Activated CD4-positive, alpha-beta T cell treated with anti-CD3 and anti-CD28 coated beads, Interleukin-2, Interleukin-6, amounts not matched to agents 100 ng/mL and 50 ng/mL, durations not matched to agents 16 hours and 8 hours (primary cell): Measurements from ENCODE around the gene BEND6.
"Not testable (repeated sequence)": the region's sequence is repeated elsewhere in the genome, so short reads cannot be mapped to it uniquely, and the experiment has no call there.

ENCODE experiments used
- DNase-seq: peaks from one replicate; pipeline ENCODE4 v3.0.0-alpha.2; 2020

Gene BEND6

GRCh38 chr6:57038906-57039305, 84.0 kb downstream of the BEND6 start:
- DNase-seq, result no peak

DNA sequence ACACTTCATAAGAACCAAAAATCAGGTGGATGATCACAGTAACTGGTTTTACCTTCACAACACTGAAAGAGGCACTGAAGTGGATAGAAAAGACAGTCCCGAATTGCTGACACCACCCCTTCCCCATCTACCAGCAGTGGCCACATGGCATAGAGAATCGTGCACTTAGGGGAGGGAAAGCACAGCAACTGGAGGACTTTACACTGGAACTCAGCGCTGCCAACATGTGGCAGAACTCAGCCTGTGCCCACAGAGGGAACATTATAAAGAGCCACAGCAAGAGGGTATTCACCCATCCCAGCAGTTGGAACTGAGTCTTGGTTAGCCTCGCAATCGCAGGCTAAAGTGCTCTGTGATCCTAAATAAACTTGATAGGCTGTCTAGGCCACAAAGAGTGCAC, 85.1 kb downstream of the BEND6 start:
- peak; percentile 7 for DNase-seq

DNA sequence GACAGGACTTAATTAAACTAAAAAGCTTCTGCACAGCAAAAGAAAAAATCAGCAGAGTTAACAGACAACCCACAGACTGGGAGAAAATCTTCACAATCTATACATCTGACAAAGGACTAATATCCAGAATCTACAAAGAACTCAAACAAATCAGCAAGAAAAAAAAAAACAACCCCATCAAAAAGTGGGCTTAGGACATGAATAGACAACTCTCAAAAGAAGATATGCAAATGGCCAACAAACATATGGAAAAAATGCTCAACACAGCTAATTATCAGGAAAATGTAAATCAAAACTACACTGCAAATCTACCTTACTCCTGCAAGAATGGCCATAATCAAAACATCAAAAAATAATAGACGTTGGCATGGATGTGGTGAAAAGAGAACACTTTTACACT, 89.2 kb downstream of the BEND6 start:
- not testable (repeated sequence) for DNase-seq

DNA sequence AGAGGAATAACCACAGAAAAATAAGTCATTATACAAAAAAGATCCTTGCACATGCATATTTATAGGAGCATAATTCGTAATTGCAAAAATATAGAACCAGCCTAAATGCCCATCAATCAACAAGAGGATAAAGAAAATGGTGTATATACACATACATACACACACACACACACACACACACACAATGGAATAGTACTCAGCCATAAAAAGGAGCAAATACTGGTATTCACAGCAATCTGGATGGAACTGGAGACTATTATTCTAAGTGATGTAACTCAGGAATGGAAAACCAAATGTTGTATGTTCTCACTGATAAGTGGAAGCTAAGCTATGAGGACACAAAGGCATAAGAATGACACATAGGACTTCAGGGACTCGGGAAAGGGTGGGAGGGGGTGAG, 89.7 kb downstream of the BEND6 start:
- no peak for DNase-seq

- peak; percentile 94 for DNase-seq
Measured at GRCh38 chr6:57046332-57047256, 91.7 kb downstream of the BEND6 start, which contains the start of gene KIAA1586. Gene KIAA1586, plus strand, starts transcription at chr6:57046693. Its CDS starts 63 bp downstream, at chr6:57046756.

GRCh38 chr6:57047257-57047585, 92.3 kb downstream of the BEND6 start:
- not testable (repeated sequence) for DNase-seq

- DNase-seq, result not testable (repeated sequence)
Measured at GRCh38 chr6:57047859-57048258, 93.0 kb downstream of the BEND6 start.

DNA sequence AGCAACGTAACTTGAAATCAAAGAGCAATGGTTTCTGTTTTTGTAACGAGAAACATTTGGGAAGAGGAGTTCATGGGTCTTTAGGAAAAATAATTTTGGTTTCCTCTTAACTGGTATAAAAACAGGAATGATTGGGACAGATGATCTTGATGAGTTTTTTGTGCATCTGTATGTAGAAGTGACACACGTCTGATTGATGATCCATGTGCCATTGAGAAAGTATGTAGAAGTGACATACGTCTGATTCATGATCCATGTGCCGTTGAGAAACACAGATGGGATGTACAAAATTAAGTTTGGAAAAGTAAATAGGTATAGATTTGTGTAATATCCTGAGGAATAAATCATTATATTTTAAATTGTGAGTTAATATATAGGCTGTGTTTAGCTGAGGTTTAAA, 93.7 kb downstream of the BEND6 start:
- DNase-seq, result no peak

DNA sequence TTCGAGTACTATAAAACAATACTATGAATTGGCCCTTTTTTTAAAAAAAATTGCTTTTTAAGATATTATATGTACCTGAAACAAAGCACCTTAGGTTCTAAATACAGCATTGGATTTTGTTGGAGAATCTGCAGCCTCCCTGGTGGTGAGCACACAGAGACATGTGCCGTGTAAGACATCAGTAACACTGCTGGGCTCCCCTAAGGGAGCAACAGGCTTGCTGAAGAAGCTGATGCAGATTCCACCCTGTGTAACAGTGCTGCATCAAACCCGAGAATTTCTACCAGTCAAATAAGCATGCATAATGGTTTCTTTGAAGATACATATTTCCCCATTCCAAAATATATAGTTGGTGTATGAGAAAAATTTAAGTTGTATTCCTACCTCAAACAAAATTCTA, 108.9 kb downstream of the BEND6 start:
- DNase-seq, result no peak

DNA sequence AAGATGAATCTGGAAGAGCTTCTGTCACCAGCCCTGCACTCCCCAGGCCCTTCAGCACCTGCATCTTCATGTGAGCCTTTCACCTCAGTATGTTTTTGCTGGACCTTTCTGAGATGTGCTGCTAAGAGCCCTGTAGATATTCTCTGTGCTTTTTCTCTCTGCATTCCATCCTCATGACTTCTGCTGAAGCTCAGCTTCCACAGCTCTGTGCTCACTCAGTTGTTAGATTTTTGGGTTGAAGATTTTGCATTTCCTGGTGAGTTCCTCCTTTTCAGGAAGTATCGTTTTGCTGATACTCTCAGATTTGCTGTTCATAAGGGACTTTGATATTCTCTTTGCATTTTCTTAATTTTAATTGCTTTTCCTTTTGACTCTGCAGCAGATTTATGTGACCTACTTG, 109.9 kb downstream of the BEND6 start:
- no peak for DNase-seq

DNA sequence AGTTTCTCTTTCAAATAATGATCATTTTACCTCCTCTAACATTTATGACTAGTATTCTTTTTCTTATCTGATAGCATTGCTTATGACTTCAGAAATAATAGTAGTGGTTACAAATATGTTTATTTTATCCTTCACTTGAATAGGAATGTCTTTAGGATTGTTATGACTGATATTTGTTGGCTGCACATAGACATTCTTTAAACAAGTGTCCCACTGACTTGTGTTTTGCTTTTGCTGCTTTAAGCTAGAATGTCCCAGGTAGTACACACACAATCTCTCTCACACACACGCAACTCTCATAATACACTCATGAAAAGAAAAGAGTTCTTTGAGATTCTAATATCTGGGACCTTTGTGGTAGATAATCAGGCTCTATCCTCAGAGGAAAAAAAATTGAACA, 113.2 kb downstream of the BEND6 start:
- DNase-seq, result no peak

- DNase-seq, result no peak
Measured at GRCh38 chr6:57069228-57069627, 114.3 kb downstream of the BEND6 start.

DNA sequence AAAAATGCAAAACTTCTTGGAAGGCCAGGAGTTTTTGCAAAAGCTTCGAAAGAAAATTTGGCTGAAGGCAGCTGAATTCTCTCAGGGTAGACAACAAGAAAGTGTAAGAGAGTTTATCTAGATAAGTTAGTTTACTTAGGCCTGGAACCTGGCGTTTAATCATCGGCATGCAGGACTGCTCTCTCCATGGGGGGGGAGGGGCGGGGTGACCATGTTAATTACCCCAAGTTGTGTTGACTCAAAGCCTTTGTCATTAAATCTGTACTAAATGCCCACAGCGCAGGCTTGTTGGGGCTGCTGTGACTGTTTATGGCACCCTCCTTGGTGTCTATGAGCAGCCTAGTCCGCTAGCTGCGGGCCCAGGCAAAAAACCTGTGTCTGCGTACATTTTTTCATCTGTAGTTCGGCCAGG, 115.0 kb downstream of the BEND6 start:
- DNase-seq, result no peak

DNA sequence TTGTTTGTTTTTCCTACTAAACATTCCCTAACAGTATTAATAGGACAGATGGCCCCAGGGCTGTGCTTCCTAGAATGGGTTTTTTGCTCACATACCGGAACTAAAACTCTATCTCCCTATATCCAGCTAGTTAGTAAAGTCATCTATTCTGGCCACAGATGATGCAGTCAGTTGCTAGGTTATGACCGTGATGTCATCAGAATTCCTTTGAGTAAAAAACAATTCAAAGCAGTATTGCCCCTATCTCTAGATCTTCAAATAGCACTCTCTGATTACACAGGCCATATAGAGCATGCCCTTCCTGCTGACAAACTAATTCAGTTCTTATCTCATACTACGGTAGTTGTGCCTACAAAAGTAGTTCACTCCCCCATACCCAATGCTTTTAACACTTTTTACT, 117.2 kb downstream of the BEND6 start:
- DNase-seq, result no peak

- no peak for DNase-seq
Measured at GRCh38 chr6:57074383-57074782, 119.5 kb downstream of the BEND6 start.

GRCh38 chr6:57075092-57075491, 120.2 kb downstream of the BEND6 start:
- no peak for DNase-seq
